Keratinocyte (primary cell): Measurements from ENCODE around the gene SH3RF1. TPM values are rescaled to one million over a fixed set of nuclear protein-coding genes. Genes with fewer than 3 reads are reported as not detected.

Source experiments
- DNase-seq: peaks from one replicate; pipeline ENCODE4 v3.0.0-alpha.2; 2011; ENCODE audit warnings: low read depth, missing footprints, low spot score
- FAIRE-seq: peaks from 2 replicates; lab custom pipeline; 2011; peaks lifted over from hg19 to GRCh38; lab: Jason Lieb, UNC
- H2AFZ ChIP-seq: 2 replicates; pipeline ENCODE4 v1.6.0; 2012; ENCODE audit warnings: low read length, control low read depth, inconsistent platforms; ENCODE audit not compliant: control insufficient read depth
- H3K27ac ChIP-seq: 2 replicates; pipeline ENCODE4 v1.5.1; 2011; ENCODE audit warnings: low read length; ENCODE audit not compliant: control insufficient read depth, insufficient read depth
- H3K27me3 ChIP-seq: 3 replicates; pipeline ENCODE4 v1.6.0; 2011; ENCODE audit warnings: low read length; ENCODE audit not compliant: control insufficient read depth, insufficient read depth; ENCODE audit errors: extremely low read depth
- H3K36me3 ChIP-seq, 2 experiments: 2 replicates in 1 of 2; 3 replicates in 1 of 2; pipeline ENCODE4 v1.5.1; 2011; ENCODE audit warnings: low read length in 2 of 2, mild to moderate bottlenecking in 1 of 2; ENCODE audit not compliant: control insufficient read depth in 2 of 2, insufficient read depth in 2 of 2; ENCODE audit errors: extremely low read depth in 1 of 2
- H3K4me1 ChIP-seq: 3 replicates; pipeline ENCODE4 v1.5.1; 2011; ENCODE audit warnings: low read length; ENCODE audit not compliant: control insufficient read depth, insufficient read depth; ENCODE audit errors: extremely low read depth
- H3K4me2 ChIP-seq: 3 replicates; pipeline ENCODE4 v1.6.0; 2011; ENCODE audit warnings: low read depth, low read length; ENCODE audit not compliant: control insufficient read depth, insufficient read depth; ENCODE audit errors: extremely low read depth
- H3K4me3 ChIP-seq, 3 experiments: fragments of 200-600 bp in 1 of 3; sonication (generic) in 1 of 3; 2 replicates in 2 of 3; 3 replicates in 1 of 3; pipeline ENCODE4 v1.5.1; 2011 to 2016; ENCODE audit warnings: low read length in 3 of 3, mild to moderate bottlenecking in 3 of 3, control low read depth in 2 of 3, inconsistent platforms in 1 of 3, low read depth in 1 of 3, mixed read lengths in 1 of 3, mixed run types in 1 of 3, moderate library complexity in 1 of 3; ENCODE audit not compliant: control insufficient read depth in 2 of 3, insufficient read depth in 2 of 3; ENCODE audit errors: extremely low read depth in 1 of 3
- H3K79me2 ChIP-seq: 2 replicates; pipeline ENCODE4 v1.6.0; 2012; ENCODE audit warnings: low read length; ENCODE audit not compliant: control insufficient read depth, insufficient read depth
- H3K9ac ChIP-seq: 3 replicates; pipeline ENCODE4 v1.6.0; 2011; ENCODE audit warnings: low read length; ENCODE audit not compliant: control insufficient read depth, insufficient read depth; ENCODE audit errors: extremely low read depth
- H3K9me1 ChIP-seq: 3 replicates; pipeline ENCODE4 v1.6.0; 2011; ENCODE audit warnings: low read length; ENCODE audit not compliant: control insufficient read depth, insufficient read depth; ENCODE audit errors: extremely low read depth
- H3K9me3 ChIP-seq: 2 replicates; pipeline ENCODE4 v1.5.1; 2012; ENCODE audit warnings: low read depth, low read length; ENCODE audit not compliant: control insufficient read depth
- H4K20me1 ChIP-seq: 3 replicates; pipeline ENCODE4 v1.6.0; 2011; ENCODE audit warnings: low read length; ENCODE audit not compliant: control insufficient read depth, insufficient read depth; ENCODE audit errors: extremely low read depth
- EZH2 ChIP-seq: IDR thresholded peaks from one replicate; pipeline ENCODE4 v1.6.1; 2012; ENCODE audit warnings: inconsistent platforms, mild to moderate bottlenecking, low read length, moderate library complexity
- dilution Hi-C: fragments of 300-500 bp; cut with MboI; formaldehyde crosslinking; loops from one replicate; pipeline ENCODE4 v1.7.0; 2020; ENCODE audit warnings: low sequenced_read_pairs; ENCODE audit not compliant: extremely low pct_ligation_motif_present
- polyA plus RNA-seq, 5 experiments: library from polyadenylated mRNA; depleted of rRNA in 3 of 5; stranded (reverse) in 3 of 5; stranded (forward) in 1 of 5; unstranded in 1 of 5; fragments of >200 nt; gene quantifications; 1 replicate in 1 of 5; 2 replicates in 3 of 5; 3 replicates in 1 of 5; pipeline versions ENCODE4 v1.2.1 to v1.2.3, GENCODE V29; 2011 to 2012; ENCODE audit warnings: missing spikeins in 2 of 5, low read depth in 1 of 5, low replicate concordance in 1 of 5
- TF ChIP-seq, protein P1 (sequence below), 3 experiments: IDR thresholded peaks in 1 of 3; conservative IDR thresholded peaks in 1 of 3; optimal IDR thresholded peaks in 1 of 3; 2 replicates in 2 of 3; 3 replicates in 1 of 3; pipeline versions ENCODE3 to v1.5.1; 2011; ENCODE audit warnings: low read length in 3 of 3, mild to moderate bottlenecking in 3 of 3, moderate library complexity in 2 of 3, control low read depth in 1 of 3, inconsistent platforms in 1 of 3; ENCODE audit not compliant: insufficient read depth in 2 of 3; ENCODE audit errors: extremely low read depth in 1 of 3

Gene SH3RF1
- polyA plus RNA-seq, 1 donor (not counting 4 experiments of a cell fraction or from before 2014, with no cell fraction given) = 9.5 TPM

- FAIRE-seq = no peak
These were observed 16.0 kb upstream of the SH3RF1 start for GRCh38 chr4:169286562-169287301.

DNA sequence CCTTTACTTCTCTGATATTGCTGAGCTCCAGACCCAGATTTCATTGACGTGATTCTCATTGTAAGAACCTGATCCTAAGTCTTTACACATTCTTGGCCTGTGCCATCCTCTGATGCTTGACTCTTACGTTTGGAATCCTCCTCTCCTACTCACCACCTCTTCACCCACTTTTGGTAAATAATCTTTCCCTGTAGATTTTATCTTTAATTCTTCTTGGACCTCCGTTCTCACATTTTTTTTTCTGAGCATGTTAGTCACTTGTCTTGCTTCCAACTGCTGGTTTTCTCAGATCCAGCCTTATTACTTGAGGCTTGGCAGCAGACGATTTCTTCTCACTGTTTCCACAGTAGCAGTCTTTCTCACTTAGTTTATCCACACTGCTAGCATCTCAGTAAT, 12.4 kb upstream of the SH3RF1 start:
- Histone ChIP-seq H3K36me3 (no peaks in the 10 kb centered on the region), H3K9me3 (no peaks in the 10 kb centered on the region), H3K9ac (no peak overlapping the region), H3K27ac (peak overlapping the region; percentile 38), H3K9me1 (no peaks in the 10 kb centered on the region), H3K4me1 (peaks cover 10% of the 10 kb centered on the region), H4K20me1 (no peaks in the 10 kb centered on the region), H3K79me2 (no peaks in the 10 kb centered on the region), H3K4me3 (no peak overlapping the region), H2AFZ (peak overlapping the region; percentile 61), H3K4me2 (peak overlapping the region; percentile 52), H3K27me3 (no peaks in the 10 kb centered on the region)
- FAIRE-seq (peak; percentile 65), DNase-seq (no peak)
- dilution Hi-C loops = no loop called here
- TF ChIP-seq EZH2 = no peak
- TF ChIP-seq, protein P1, sequence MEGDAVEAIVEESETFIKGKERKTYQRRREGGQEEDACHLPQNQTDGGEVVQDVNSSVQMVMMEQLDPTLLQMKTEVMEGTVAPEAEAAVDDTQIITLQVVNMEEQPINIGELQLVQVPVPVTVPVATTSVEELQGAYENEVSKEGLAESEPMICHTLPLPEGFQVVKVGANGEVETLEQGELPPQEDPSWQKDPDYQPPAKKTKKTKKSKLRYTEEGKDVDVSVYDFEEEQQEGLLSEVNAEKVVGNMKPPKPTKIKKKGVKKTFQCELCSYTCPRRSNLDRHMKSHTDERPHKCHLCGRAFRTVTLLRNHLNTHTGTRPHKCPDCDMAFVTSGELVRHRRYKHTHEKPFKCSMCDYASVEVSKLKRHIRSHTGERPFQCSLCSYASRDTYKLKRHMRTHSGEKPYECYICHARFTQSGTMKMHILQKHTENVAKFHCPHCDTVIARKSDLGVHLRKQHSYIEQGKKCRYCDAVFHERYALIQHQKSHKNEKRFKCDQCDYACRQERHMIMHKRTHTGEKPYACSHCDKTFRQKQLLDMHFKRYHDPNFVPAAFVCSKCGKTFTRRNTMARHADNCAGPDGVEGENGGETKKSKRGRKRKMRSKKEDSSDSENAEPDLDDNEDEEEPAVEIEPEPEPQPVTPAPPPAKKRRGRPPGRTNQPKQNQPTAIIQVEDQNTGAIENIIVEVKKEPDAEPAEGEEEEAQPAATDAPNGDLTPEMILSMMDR (optimal IDR thresholded peaks at IDR 0.05 in 1 of 3, IDR thresholded peaks at IDR 0.05 in 1 of 3, conservative IDR thresholded peaks at IDR 0.05 in 1 of 3; ENCODE audit: extremely low read depth in 1 of 3, insufficient read depth in 2 of 3, low read length in 3 of 3) = no peak

More at GRCh38 chr4:169286562-169287301, 16.0 kb upstream of the SH3RF1 start:
- Histone ChIP-seq H3K9ac (no peak overlapping the region), H3K36me3 (no peaks in the 10 kb centered on the region), H3K27me3 (no peaks in the 10 kb centered on the region), H3K4me1 (peaks cover 10% of the 10 kb centered on the region), H3K9me1 (no peaks in the 10 kb centered on the region), H3K27ac (no peak overlapping the region), H4K20me1 (no peaks in the 10 kb centered on the region), H3K79me2 (no peaks in the 10 kb centered on the region), H3K9me3 (no peaks in the 10 kb centered on the region), H3K4me3 (no peak overlapping the region), H3K4me2 (no peak overlapping the region), H2AFZ (no peak overlapping the region)
- dilution Hi-C loops = no loop called here
- DNase-seq = no peak
- TF ChIP-seq, protein P1 (optimal IDR thresholded peaks at IDR 0.05 in 1 of 3, IDR thresholded peaks at IDR 0.05 in 1 of 3, conservative IDR thresholded peaks at IDR 0.05 in 1 of 3; ENCODE audit: extremely low read depth in 1 of 3, insufficient read depth in 2 of 3, low read length in 3 of 3) = no peak
